ENCODE data around the gene ELAVL2.

- TF ChIP-seq E2F6 (IDR thresholded peaks at IDR 0.05; ENCODE audit: borderline replicate concordance, low read depth), result no peak
- no peak for TF ChIP-seq CHD2 (IDR thresholded peaks at IDR 0.05; ENCODE audit: low read length, partially characterized antibody)
- no peak for TF ChIP-seq REST (IDR thresholded peaks at IDR 0.05)
- TF ChIP-seq FOSL2 (IDR thresholded peaks at IDR 0.05), result no peak
- no peak for TF ChIP-seq FOSL2 (CRISPR knock-in tag; IDR thresholded peaks at IDR 0.05)
These were observed 56.6 kb downstream of the ELAVL2 start for GRCh38 chr9:23769307-23769935.
